Thyroid gland (tissue), 4 donors: ENCODE data around the gene LSM4. TPM values are rescaled to one million over a fixed set of nuclear protein-coding genes. Genes with fewer than 3 reads are reported as not detected.
A peak's percentile ranks its signal among the peaks of the same experiment; 100 is the strongest.

Experiments used
- DNase-seq, 2 donors: peaks; one replicate each; pipeline ENCODE4 v3.0.0-alpha.2; 2019
- H3K27ac ChIP-seq, 3 donors: fragments of 200-600 bp; sonication (generic); 1 replicate in 2 of 3; 2 replicates in 1 of 3; pipeline ENCODE4 v1.5.1; 2016 to 2019; ENCODE audit warnings: mild to moderate bottlenecking in 1 of 3, moderate library complexity in 1 of 3
- H3K27me3 ChIP-seq: fragments of 200-600 bp; sonication (generic); one replicate; pipeline ENCODE4 v1.5.1; 2019
- H3K36me3 ChIP-seq, 2 donors: fragments of 200-600 bp; sonication (generic); one replicate each; pipeline ENCODE4 v1.5.1; 2016 to 2019
- H3K4me1 ChIP-seq, 2 donors: fragments of 200-600 bp; sonication (generic); one replicate each; pipeline ENCODE4 v1.5.1; 2017 to 2019
- H3K4me3 ChIP-seq, 3 donors: fragments of 200-600 bp; sonication (generic); replicated peaks in 1 of 3; 1 replicate in 2 of 3; 2 replicates in 1 of 3; pipeline ENCODE4 v1.5.1; 2016; ENCODE audit warnings: mild to moderate bottlenecking in 1 of 3
- H3K9me3 ChIP-seq: fragments of 200-600 bp; sonication (generic); one replicate; pipeline ENCODE4 v1.5.1; 2017
- CTCF ChIP-seq, 6 experiments: fragments of 200-600 bp in 3 of 6; fragments of 450-650 bp in 3 of 6; sonication (generic) in 3 of 6; IDR thresholded peaks; one replicate each; pipeline ENCODE4 v1.5.1; 2016 to 2019; ENCODE audit warnings: antibody characterized with exemption in 6 of 6, mild to moderate bottlenecking in 2 of 6, inconsistent platforms in 1 of 6, moderate library complexity in 1 of 6
- POLR2A ChIP-seq, 2 donors: fragments of 450-650 bp; IDR thresholded peaks; one replicate each; pipeline ENCODE4 v1.6.1; 2017; ENCODE audit warnings: antibody characterized with exemption in 2 of 2, mild to moderate bottlenecking in 2 of 2, moderate library complexity in 1 of 2
- WGBS, 2 donors: methylation state at CpG; one replicate each; pipeline ENCODE4 v1.1.5; 2017; 5-methylcytosine and 5-hydroxymethylcytosine counted together
- intact Hi-C: fragments of 100-400 bp; cut with DNase I; formaldehyde crosslinking; loops from one replicate; pipeline ENCODE4 v1.15.1; 2023
- total RNA-seq, 4 donors: library from RNA; depleted of rRNA; stranded (reverse); fragments of >200 nt; gene quantifications; one replicate each; pipeline ENCODE4 v1.2.3, GENCODE V29; 2016

The LSM4 gene
- total RNA-seq, 4 donors from 2014 or later = 55.2 to 203 (median 140) TPM

DNA sequence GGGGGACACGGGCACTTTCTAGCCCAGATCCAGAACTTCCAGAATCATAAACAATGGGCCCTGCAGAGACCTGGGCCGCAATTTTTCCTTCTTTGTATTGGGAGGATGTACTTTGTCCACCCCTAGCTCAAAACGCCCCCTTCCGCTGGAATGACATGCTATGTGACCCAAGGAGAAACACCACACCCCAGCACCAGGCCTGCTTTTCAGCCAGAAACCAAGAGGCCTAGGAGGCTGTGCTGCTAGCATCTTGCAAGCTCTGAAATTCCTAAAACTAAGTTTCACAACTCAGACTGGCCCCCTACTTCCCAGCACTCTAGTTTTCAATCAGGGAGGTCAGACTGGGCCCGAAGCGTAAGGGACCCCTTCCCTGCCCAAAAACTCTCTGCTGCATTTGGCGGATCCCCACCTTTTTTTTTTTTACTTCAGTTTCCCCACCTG, 538 bp downstream of the LSM4 start:
- DNase-seq = peak; percentile 36 to 47
- peak overlapping the region; percentile 27 to 77 (median 62) for H3K4me3 ChIP-seq
- H3K9me3 ChIP-seq = no peaks in the 10 kb centered on the region
- 2 to 3% methylated on average over 5 to 7 of the region's 7 CpGs for WGBS, 2 donors
- TF ChIP-seq POLR2A (IDR thresholded peaks at IDR 0.05) = no peak
- TF ChIP-seq CTCF (IDR thresholded peaks at IDR 0.05) = no peak
- intact Hi-C loops = no loop called here
- no peaks in the 10 kb centered on the region for H3K36me3 ChIP-seq
- no peaks in the 10 kb centered on the region for H3K27me3 ChIP-seq
- H3K4me1 ChIP-seq = peaks cover 21 to 48% of the 10 kb centered on the region in 2 donors
- H3K27ac ChIP-seq = peak overlapping the region; percentile 37 to 92 (median 67)

DNA sequence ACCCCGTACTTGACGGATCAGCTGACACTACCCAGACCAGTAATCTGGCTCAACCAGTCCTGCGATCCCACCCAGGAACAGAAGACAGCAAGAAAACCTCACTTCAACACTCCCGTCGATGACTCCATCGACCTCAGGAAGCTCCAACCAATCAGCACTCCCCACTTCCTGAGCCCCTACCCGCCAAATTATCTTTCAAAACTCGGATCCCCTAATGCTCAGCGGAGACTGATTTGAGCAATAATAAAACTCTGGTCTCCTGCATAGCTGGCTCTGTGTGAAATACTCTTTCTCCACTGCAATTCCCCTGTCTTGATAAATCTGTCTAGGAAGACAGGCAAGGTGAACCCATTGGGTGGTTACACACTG, 1.2 kb downstream of the LSM4 start:
- no peak for TF ChIP-seq CTCF (IDR thresholded peaks at IDR 0.05)
- no peak for TF ChIP-seq POLR2A (IDR thresholded peaks at IDR 0.05)
- H3K36me3 ChIP-seq = no peaks in the 10 kb centered on the region
- DNase-seq = no peak
- H3K27me3 ChIP-seq = no peaks in the 10 kb centered on the region
- intact Hi-C loops = no loop called here
- 27 to 30% methylated on average over 9 of the region's 9 CpGs for WGBS, 2 donors
- no peaks in the 10 kb centered on the region for H3K9me3 ChIP-seq
- H3K4me3 ChIP-seq = no peak overlapping the region
- H3K4me1 ChIP-seq = peaks cover 21 to 48% of the 10 kb centered on the region in 2 donors
- peak overlapping the region in 2 of 3 donors; percentile 15 to 37 for H3K27ac ChIP-seq

- intact Hi-C loops = no loop called here
- Histone ChIP-seq H3K27me3 (no peaks in the 10 kb centered on the region), H3K27ac (peak overlapping the region in 2 of 3 donors; percentile 17 to 37), H3K9me3 (no peaks in the 10 kb centered on the region), H3K36me3 (no peaks in the 10 kb centered on the region), H3K4me3 (no peak overlapping the region), H3K4me1 (peaks cover 21 to 49% of the 10 kb centered on the region in 2 donors)
- WGBS, 2 donors = 75 to 79% methylated on average over 13 to 14 of the region's 14 CpGs
- TF ChIP-seq POLR2A (IDR thresholded peaks at IDR 0.05) (no peak), CTCF (IDR thresholded peaks at IDR 0.05) (no peak)
- DNase-seq = peak in 1 of 2 donors; percentile 17
Observed at GRCh38 chr19:18320865-18321733, 1.8 kb downstream of the LSM4 start.

GRCh38 chr19:18319591-18320135, 3.2 kb downstream of the LSM4 start:
- Histone ChIP-seq H3K36me3 (no peaks in the 10 kb centered on the region), H3K9me3 (no peaks in the 10 kb centered on the region), H3K27ac (peak overlapping the region in 1 of 3 donors; percentile 37), H3K4me3 (no peak overlapping the region), H3K4me1 (peaks cover 21 to 51% of the 10 kb centered on the region in 2 donors), H3K27me3 (no peaks in the 10 kb centered on the region)
- DNase-seq = no peak
- no peak for TF ChIP-seq CTCF (IDR thresholded peaks at IDR 0.05)
- no peak for TF ChIP-seq POLR2A (IDR thresholded peaks at IDR 0.05)
- 87 to 90% methylated on average over 7 of the region's 7 CpGs for WGBS, 2 donors
- intact Hi-C loops = no loop called here
